K562 (cell line): Measurements from ENCODE around the gene TSHZ1. TPM values are rescaled to one million over a fixed set of nuclear protein-coding genes. Genes with fewer than 3 reads are reported as not detected.

Experiments used
- ATAC-seq: fragments of 200-7000 bp; cut with Tn5 transposase; 3 replicates; pipeline ENCODE4 v1.9.1; 2020; ENCODE audit warnings: moderate library complexity
- BruUV-seq: library from RNA; stranded (reverse); fragments of 400-500 nt; replicated peaks from 2 replicates; lab custom pipeline; 2021; lab: Mats Ljungman, UMichigan
- CTCF ChIA-PET: fragments of 300-600 bp; formaldehyde crosslinking; extraction: SDS; loops from one replicate; lab custom pipeline; 2021; ENCODE audit warnings: low intra/inter-chr PET ratio; lab: Yijun Ruan, JAX
- POLR2A ChIA-PET: fragments of 300-600, 350-650 bp; sonication (Branson Sonifier 250); formaldehyde crosslinking; extraction: SDS; loops from one replicate; lab custom pipeline; 2021; ENCODE audit warnings: antibody characterized with exemption, inconsistent platforms; lab: Yijun Ruan, JAX
- DNase-seq, 4 experiments: peaks; one replicate each; pipeline versions ENCODE4 v3.0.0 to v3.0.0-alpha.2; 2011 to 2018; ENCODE audit warnings: low spot score in 3 of 4, mixed read lengths in 3 of 4; ENCODE audit errors: extremely low read depth in 1 of 4
- FAIRE-seq: peaks from 2 replicates; lab custom pipeline; 2011; peaks lifted over from hg19 to GRCh38; lab: Jason Lieb, UNC
- H2AFZ ChIP-seq: 2 replicates; pipeline ENCODE4 v1.6.0; 2011; ENCODE audit warnings: low read depth, low read length, control low read depth, inconsistent platforms
- H3K27ac ChIP-seq: fragments of 200-600 bp; 3 replicates; pipeline ENCODE4 v1.8.0; 2011; ENCODE audit warnings: low read depth, mild to moderate bottlenecking, control low read depth, inconsistent platforms, low read length, moderate library complexity, mixed read lengths; ENCODE audit errors: extremely low read depth
- H3K27me3 ChIP-seq, 2 experiments: fragments of 300-600 bp in 1 of 2; 2 replicates in 1 of 2; 3 replicates in 1 of 2; pipeline versions ENCODE4 v1.6.0 to v1.8.0; 2011; ENCODE audit warnings: inconsistent platforms in 2 of 2, low read length in 2 of 2, mild to moderate bottlenecking in 1 of 2, mixed read lengths in 1 of 2, moderate library complexity in 1 of 2; ENCODE audit not compliant: control insufficient read depth in 2 of 2, insufficient read depth in 2 of 2
- H3K36me3 ChIP-seq: fragments of 300-600 bp; 3 replicates; pipeline ENCODE4 v1.8.0; 2011; ENCODE audit warnings: mild to moderate bottlenecking, low read length, inconsistent platforms; ENCODE audit not compliant: control insufficient read depth, insufficient read depth
- H3K4me1 ChIP-seq, 2 experiments: fragments of 200-600 bp in 1 of 2; replicated peaks in 1 of 2; 2 replicates in 1 of 2; 3 replicates in 1 of 2; pipeline versions ENCODE4 v1.5.1 to v1.8.0; 2011; ENCODE audit warnings: inconsistent platforms in 2 of 2, low read length in 2 of 2, mild to moderate bottlenecking in 1 of 2, mixed read lengths in 1 of 2, moderate library complexity in 1 of 2; ENCODE audit not compliant: control insufficient read depth in 2 of 2, insufficient read depth in 2 of 2
- H3K4me2 ChIP-seq: 2 replicates; pipeline ENCODE4 v1.6.1; 2011; ENCODE audit warnings: low read length, control low read depth, inconsistent platforms, mixed read lengths; ENCODE audit not compliant: insufficient read depth
- H3K4me3 ChIP-seq: fragments of 200-600 bp; sonication (generic), shearing (Covaris generic); 2 replicates; pipeline ENCODE4 v1.5.1; 2016; ENCODE audit warnings: control low read depth, inconsistent platforms
- H3K79me2 ChIP-seq: fragments of 200-600 bp; 3 replicates; pipeline ENCODE4 v1.8.0; 2011; ENCODE audit warnings: low read length, inconsistent platforms; ENCODE audit not compliant: control insufficient read depth, insufficient read depth
- H3K9ac ChIP-seq, 2 experiments: 2 replicates each; pipeline versions ENCODE4 v1.6.0 to v1.6.1; 2011; ENCODE audit warnings: low read depth in 2 of 2, low read length in 2 of 2, control low read depth in 1 of 2, inconsistent platforms in 1 of 2, mild to moderate bottlenecking in 1 of 2, mixed read lengths in 1 of 2; ENCODE audit not compliant: insufficient read depth in 1 of 2
- H3K9me1 ChIP-seq: one replicate; pipeline ENCODE4 v1.6.0; 2011; ENCODE audit warnings: inconsistent platforms, mild to moderate bottlenecking, low read length, moderate library complexity; ENCODE audit not compliant: control insufficient read depth, insufficient read depth
- H3K9me3 ChIP-seq: replicated peaks from 2 replicates; pipeline ENCODE4 v1.5.1; 2011; ENCODE audit warnings: low read depth, low read length, inconsistent platforms; ENCODE audit not compliant: control insufficient read depth, insufficient read depth
- H4K20me1 ChIP-seq: replicated peaks from 2 replicates; pipeline ENCODE4 v1.6.1; 2011; ENCODE audit warnings: low read length, inconsistent platforms, mixed read lengths; ENCODE audit not compliant: control insufficient read depth, insufficient read depth
- ARID1B ChIP-seq: fragments of 450-650 bp; IDR thresholded peaks from 2 replicates; pipeline ENCODE4 v1.6.1; 2016; ENCODE audit warnings: antibody characterized with exemption, mild to moderate bottlenecking, inconsistent platforms
- CBFB ChIP-seq: sonication (generic); formaldehyde crosslinking; IDR thresholded peaks from 2 replicates; pipeline ENCODE4 v1.4.0; 2020; ENCODE audit warnings: mild to moderate bottlenecking, missing genetic modification reagents
- ELF1 ChIP-seq: fragments of 200-800 bp; sonication (Bioruptor generic); IDR thresholded peaks from 2 replicates; pipeline ENCODE4 v1.6.1; 2016; ENCODE audit warnings: missing genetic modification characterization, missing compliant biosample characterization
- PHF21A ChIP-seq: fragments of 450-650 bp; IDR thresholded peaks from 2 replicates; pipeline ENCODE4 v1.6.1; 2017; ENCODE audit warnings: low read depth, borderline replicate concordance
- SMARCE1 ChIP-seq: fragments of 450-650 bp; IDR thresholded peaks from 2 replicates; pipeline ENCODE4 v1.7.1; 2016; ENCODE audit warnings: mild to moderate bottlenecking
- ZNF717 ChIP-seq: fragments of 250-450 bp; sonication (Bioruptor Pico); IDR thresholded peaks from 2 replicates; pipeline ENCODE4 v1.5.0; 2021
- WGBS: fragments of 100-300 bp; shearing (Covaris generic); methylation state at CpG from one replicate; pipeline ENCODE4 v1.1.6; 2016; ENCODE audit warnings: low coverage, mixed read lengths; ENCODE audit not compliant: insufficient coverage; ENCODE audit errors: missing lambda C conversion rate; 5-methylcytosine and 5-hydroxymethylcytosine counted together
- in situ Hi-C: fragments of 300-500 bp; cut with MboI; formaldehyde crosslinking; loops from 4 replicates; pipeline ENCODE4 v1.15.0; 2018; ENCODE audit warnings: inconsistent platforms, mixed read lengths
- intact Hi-C: fragments of 100-400 bp; cut with micrococcal nuclease; formaldehyde crosslinking; loops from 2 replicates; pipeline ENCODE4 v1.14.2; 2022
- polyA plus RNA-seq, 8 experiments: library from polyadenylated mRNA; depleted of rRNA in 4 of 8; stranded (reverse) in 5 of 8; unstranded in 3 of 8; fragments of >200 nt; fragmentation: Nextera tagmentation in 2 of 8; fragmentation: Illumina TruSeq in 1 of 8; extraction: Ambion mirVana in 2 of 8; extraction: Trizol in 1 of 8; gene quantifications; 2 replicates each; pipeline versions ENCODE4 v1.2.1 to v1.2.3, GENCODE V29; 2011 to 2014; ENCODE audit warnings: inconsistent platforms in 1 of 8, missing spikeins in 1 of 8
- total RNA-seq, 7 experiments: library from RNA; depleted of rRNA in 6 of 7; stranded (reverse); fragments of >200 nt in 6 of 7; fragmentation: Illumina TruSeq in 2 of 7; extraction: Trizol in 2 of 7; gene quantifications; 2 replicates each; pipeline versions ENCODE4 v1.2.1 to v1.2.3, GENCODE V29; 2011 to 2021; ENCODE audit warnings: low replicate concordance in 1 of 7
- TF ChIP-seq, protein P1 (sequence below): sonication (generic); formaldehyde crosslinking; IDR thresholded peaks from 2 replicates; pipeline ENCODE4 v1.8.0; 2023; ENCODE audit warnings: mild to moderate bottlenecking, missing genetic modification reagents
- TF ChIP-seq, protein P2 (sequence below): fragments of 450-650 bp; formaldehyde crosslinking; IDR thresholded peaks from 2 replicates; pipeline ENCODE4 v1.4.0; 2020; ENCODE audit warnings: mild to moderate bottlenecking, moderate library complexity

TSHZ1 gene
- total and polyA plus RNA-seq, 9 of the 15 experiments (the other 6 are each of a cell fraction or from before 2014, with no cell fraction given), result 1.1 to 7.2 (median 2.7) TPM

DNA sequence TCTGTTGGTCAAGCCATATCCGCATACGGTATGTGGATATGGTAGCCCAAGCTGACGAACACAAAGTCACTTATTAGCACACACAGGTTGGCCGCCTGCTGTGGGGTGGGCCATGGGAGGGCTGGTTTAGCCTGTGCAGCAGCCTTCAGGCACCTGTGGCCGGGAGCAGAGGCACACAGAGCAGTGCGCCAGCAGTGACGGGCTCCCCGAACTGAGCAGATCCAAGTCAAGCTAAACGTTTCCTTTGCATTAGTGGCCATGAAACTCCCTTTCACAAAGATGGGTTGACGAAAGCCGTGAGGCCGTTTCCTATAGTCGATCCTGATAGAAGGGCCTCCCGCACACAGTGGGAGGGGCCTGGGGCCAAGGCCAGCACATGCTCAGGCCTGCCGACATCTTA is 72.1 kb downstream of the TSHZ1 start:
- Histone ChIP-seq H3K9me3 (no peaks in the 10 kb centered on the region), H3K79me2 (no peaks in the 10 kb centered on the region), H2AFZ (no peak overlapping the region), H3K27ac (no peak overlapping the region), H3K9ac (no peak overlapping the region), H4K20me1 (no peaks in the 10 kb centered on the region), H3K4me3 (no peak overlapping the region), H3K4me2 (no peak overlapping the region), H3K27me3 (no peaks in the 10 kb centered on the region), H3K4me1 (no peaks in the 10 kb centered on the region), H3K9me1 (no peaks in the 10 kb centered on the region), H3K36me3 (0 out of 3 replicates have a peak, but pooled peaks cover 3% of the 10 kb centered on the region)
- BruUV-seq, result no TSS peak
- intact Hi-C loops, result no loop called here
- CTCF ChIA-PET, result no interaction called here
- no peak for ATAC-seq
- no peak for FAIRE-seq
- POLR2A ChIA-PET, result no interaction called here
- no peak for DNase-seq
- 88% methylated on average over 4 of the region's 15 CpGs for WGBS
- in situ Hi-C loops, result no loop called here
- TF ChIP-seq, protein P1, sequence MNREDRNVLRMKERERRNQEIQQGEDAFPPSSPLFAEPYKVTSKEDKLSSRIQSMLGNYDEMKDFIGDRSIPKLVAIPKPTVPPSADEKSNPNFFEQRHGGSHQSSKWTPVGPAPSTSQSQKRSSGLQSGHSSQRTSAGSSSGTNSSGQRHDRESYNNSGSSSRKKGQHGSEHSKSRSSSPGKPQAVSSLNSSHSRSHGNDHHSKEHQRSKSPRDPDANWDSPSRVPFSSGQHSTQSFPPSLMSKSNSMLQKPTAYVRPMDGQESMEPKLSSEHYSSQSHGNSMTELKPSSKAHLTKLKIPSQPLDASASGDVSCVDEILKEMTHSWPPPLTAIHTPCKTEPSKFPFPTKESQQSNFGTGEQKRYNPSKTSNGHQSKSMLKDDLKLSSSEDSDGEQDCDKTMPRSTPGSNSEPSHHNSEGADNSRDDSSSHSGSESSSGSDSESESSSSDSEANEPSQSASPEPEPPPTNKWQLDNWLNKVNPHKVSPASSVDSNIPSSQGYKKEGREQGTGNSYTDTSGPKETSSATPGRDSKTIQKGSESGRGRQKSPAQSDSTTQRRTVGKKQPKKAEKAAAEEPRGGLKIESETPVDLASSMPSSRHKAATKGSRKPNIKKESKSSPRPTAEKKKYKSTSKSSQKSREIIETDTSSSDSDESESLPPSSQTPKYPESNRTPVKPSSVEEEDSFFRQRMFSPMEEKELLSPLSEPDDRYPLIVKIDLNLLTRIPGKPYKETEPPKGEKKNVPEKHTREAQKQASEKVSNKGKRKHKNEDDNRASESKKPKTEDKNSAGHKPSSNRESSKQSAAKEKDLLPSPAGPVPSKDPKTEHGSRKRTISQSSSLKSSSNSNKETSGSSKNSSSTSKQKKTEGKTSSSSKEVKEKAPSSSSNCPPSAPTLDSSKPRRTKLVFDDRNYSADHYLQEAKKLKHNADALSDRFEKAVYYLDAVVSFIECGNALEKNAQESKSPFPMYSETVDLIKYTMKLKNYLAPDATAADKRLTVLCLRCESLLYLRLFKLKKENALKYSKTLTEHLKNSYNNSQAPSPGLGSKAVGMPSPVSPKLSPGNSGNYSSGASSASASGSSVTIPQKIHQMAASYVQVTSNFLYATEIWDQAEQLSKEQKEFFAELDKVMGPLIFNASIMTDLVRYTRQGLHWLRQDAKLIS (CRISPR knock-in tag), result no peak
- TF ChIP-seq ARID1B (no peak), PHF21A (no peak), ELF1 (no peak), CBFB (CRISPR knock-in tag) (no peak), SMARCE1 (no peak), ZNF717 (CRISPR knock-in tag) (no peak)
- TF ChIP-seq, protein P2, sequence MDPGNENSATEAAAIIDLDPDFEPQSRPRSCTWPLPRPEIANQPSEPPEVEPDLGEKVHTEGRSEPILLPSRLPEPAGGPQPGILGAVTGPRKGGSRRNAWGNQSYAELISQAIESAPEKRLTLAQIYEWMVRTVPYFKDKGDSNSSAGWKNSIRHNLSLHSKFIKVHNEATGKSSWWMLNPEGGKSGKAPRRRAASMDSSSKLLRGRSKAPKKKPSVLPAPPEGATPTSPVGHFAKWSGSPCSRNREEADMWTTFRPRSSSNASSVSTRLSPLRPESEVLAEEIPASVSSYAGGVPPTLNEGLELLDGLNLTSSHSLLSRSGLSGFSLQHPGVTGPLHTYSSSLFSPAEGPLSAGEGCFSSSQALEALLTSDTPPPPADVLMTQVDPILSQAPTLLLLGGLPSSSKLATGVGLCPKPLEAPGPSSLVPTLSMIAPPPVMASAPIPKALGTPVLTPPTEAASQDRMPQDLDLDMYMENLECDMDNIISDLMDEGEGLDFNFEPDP (CRISPR knock-in tag), result no peak
